ENCODE measurements around the gene PPFIBP2. TPM values are rescaled to one million over a fixed set of nuclear protein-coding genes. Genes with fewer than 3 reads are reported as not detected.
"Not testable (repeated sequence)": the region's sequence is repeated elsewhere in the genome, so short reads cannot be mapped to it uniquely, and the experiment has no call there.

PPFIBP2 gene
- total RNA-seq, 4 donors from 2014 or later, result 64.3 to 91.9 (median 71.6) TPM

DNA sequence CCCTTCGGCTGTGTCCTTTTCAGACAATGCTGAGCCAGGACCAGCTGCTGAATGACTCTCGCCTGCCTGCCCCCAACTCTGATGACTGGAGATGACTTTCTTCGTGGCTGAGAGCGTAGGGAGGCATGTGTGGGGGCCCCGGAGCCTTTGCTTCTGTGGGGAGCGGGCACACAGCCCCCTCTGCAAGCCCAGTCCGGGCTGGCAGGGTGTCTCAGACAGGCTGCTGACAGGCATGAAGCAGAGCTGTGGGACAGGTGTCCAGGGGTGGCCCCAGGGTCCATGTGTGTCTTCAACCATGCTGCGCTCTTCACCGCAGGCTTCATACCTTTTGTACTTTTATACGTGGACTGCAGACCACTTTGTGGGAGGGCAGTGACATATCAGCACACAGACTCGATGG lies 142.9 kb downstream of the PPFIBP2 start:
- intact Hi-C loops (cut with DNase I), result no loop called here
- no peak for DNase-seq
- no peak for TF ChIP-seq POLR2A (IDR thresholded peaks at IDR 0.05)
- TF ChIP-seq, protein P1, sequence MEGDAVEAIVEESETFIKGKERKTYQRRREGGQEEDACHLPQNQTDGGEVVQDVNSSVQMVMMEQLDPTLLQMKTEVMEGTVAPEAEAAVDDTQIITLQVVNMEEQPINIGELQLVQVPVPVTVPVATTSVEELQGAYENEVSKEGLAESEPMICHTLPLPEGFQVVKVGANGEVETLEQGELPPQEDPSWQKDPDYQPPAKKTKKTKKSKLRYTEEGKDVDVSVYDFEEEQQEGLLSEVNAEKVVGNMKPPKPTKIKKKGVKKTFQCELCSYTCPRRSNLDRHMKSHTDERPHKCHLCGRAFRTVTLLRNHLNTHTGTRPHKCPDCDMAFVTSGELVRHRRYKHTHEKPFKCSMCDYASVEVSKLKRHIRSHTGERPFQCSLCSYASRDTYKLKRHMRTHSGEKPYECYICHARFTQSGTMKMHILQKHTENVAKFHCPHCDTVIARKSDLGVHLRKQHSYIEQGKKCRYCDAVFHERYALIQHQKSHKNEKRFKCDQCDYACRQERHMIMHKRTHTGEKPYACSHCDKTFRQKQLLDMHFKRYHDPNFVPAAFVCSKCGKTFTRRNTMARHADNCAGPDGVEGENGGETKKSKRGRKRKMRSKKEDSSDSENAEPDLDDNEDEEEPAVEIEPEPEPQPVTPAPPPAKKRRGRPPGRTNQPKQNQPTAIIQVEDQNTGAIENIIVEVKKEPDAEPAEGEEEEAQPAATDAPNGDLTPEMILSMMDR (IDR thresholded peaks at IDR 0.05), result no peak
- no peaks in the 10 kb centered on the region for H3K9me3 ChIP-seq
- peak overlapping the region in 1 of 3 donors; percentile 23 for H3K27ac ChIP-seq
- peaks cover 39 to 43% of the 10 kb centered on the region in 2 donors for H3K36me3 ChIP-seq
- H3K4me1 ChIP-seq, result no peaks in the 10 kb centered on the region
- no peak overlapping the region for H3K4me3 ChIP-seq (replicated peaks in 1 of 3)
- 89 to 93% methylated on average over 11 of the region's 11 CpGs for WGBS, 2 donors
- no peaks in the 10 kb centered on the region for H3K27me3 ChIP-seq

DNA sequence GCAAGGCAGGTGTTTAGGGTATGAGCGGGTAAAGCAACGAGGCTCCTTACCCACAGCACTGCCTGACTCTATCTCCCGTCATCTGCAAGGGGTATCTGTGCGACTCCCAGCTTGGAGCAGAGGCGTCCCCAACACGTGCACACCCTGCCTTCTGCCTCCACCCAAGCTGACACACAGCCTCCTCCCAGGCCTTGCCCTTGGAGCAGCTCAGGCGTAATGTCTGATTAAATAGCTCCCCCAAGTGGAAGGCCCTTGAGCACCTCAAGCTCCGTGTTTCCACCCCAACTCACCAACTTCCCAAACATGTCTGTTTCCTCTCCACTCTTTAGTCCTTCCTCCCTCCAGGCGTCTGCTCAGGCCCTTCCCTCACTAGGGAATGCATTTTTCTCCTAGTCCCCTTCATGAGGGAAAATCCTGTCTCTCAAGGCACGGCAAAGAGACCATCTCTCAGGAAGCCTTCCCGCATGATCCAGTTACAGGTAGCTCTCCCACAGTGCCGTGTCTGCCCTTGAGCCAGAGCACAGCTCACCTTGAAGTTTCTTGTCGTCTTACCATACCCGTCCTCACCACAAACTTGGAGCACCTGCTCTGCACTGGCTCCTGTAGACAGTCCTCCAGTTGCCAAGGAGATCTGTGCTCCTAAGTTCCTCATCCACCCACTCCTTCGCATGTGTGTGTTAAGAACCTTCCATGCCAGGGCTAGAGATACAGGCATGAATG lies 143.7 kb downstream of the PPFIBP2 start:
- Histone ChIP-seq H3K36me3 (peaks cover 32 to 35% of the 10 kb centered on the region in 2 donors), H3K4me1 (no peaks in the 10 kb centered on the region), H3K27me3 (no peaks in the 10 kb centered on the region), H3K27ac (no peak overlapping the region), H3K9me3 (no peaks in the 10 kb centered on the region), H3K4me3 (replicated peaks in 1 of 3) (no peak overlapping the region)
- intact Hi-C loops (cut with DNase I), result no loop called here
- WGBS, 2 donors, result 71 to 75% methylated on average over 15 of the region's 15 CpGs
- TF ChIP-seq POLR2A (IDR thresholded peaks at IDR 0.05), result no peak
- TF ChIP-seq, protein P1 (IDR thresholded peaks at IDR 0.05), result peak in 4 of 6 experiments; percentile 37 to 58 (median 54)
- DNase-seq, result peak; percentile 51 to 57

DNA sequence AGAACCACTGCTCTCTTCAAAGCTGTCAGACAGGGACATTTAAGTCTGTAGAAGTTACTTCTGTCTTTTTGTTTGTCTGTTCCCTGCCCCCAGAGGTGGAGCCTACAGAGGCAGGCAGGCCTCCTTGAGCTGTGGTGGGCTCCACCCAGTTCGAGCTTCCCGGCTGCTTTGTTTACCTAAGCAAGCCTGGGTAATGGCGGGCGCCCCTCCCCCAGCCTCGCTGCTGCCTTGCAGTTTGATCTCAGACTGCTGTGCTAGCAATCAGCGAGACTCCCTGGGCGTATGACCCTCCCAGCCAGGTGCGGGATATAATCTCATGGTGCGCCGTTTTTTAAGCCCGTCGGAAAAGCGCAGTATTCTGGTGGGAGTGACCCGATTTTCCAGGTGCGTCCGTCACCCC lies 149.7 kb downstream of the PPFIBP2 start:
- DNase-seq; H3K4me3 ChIP-seq (replicated peaks in 1 of 3); H3K9me3 ChIP-seq; H3K4me1 ChIP-seq; H3K27me3 ChIP-seq; intact Hi-C loops (cut with DNase I); H3K27ac ChIP-seq; H3K36me3 ChIP-seq: not testable (repeated sequence)
- WGBS, 2 donors, result 80 to 87% methylated on average over 11 to 15 of the region's 16 CpGs

DNA sequence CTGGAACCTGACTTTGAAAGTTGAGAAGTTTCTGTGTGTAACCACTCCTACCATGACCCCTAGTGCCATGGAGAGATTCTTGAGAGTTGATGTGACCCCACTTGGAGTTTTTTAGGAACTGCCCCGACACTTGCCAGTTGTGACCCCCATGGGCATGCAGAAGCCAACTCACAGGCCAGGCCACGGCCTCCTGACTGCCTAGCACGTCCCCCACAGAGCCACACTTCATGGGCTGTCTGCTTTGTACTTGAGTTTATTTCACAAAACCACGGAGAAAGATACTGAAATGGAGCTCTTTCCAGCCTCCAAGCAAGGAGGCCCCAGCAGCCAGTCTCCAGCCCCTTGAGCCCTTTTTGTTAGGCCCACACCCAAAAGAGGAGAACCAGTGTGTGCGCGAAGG lies 151.1 kb downstream of the PPFIBP2 start:
- Histone ChIP-seq H3K4me3 (replicated peaks in 1 of 3) (no peak overlapping the region), H3K36me3 (peaks cover 0 to 5% of the 10 kb centered on the region in 2 donors), H3K4me1 (peaks cover 6% of the 10 kb centered on the region in 2 donors), H3K9me3 (no peaks in the 10 kb centered on the region), H3K27ac (peak overlapping the region in 1 of 3 donors; percentile 61), H3K27me3 (no peaks in the 10 kb centered on the region)
- DNase-seq, result no peak
- 74 to 76% methylated on average over 5 to 6 of the region's 6 CpGs for WGBS, 2 donors
- intact Hi-C loops (cut with DNase I), result loop anchor here (5.0 kb wide), 1 partner anchor 93 kb away; no protein-coding TSS in a partner anchor
- no peak for TF ChIP-seq POLR2A (IDR thresholded peaks at IDR 0.05)
- TF ChIP-seq, protein P1 (IDR thresholded peaks at IDR 0.05), result no peak

DNA sequence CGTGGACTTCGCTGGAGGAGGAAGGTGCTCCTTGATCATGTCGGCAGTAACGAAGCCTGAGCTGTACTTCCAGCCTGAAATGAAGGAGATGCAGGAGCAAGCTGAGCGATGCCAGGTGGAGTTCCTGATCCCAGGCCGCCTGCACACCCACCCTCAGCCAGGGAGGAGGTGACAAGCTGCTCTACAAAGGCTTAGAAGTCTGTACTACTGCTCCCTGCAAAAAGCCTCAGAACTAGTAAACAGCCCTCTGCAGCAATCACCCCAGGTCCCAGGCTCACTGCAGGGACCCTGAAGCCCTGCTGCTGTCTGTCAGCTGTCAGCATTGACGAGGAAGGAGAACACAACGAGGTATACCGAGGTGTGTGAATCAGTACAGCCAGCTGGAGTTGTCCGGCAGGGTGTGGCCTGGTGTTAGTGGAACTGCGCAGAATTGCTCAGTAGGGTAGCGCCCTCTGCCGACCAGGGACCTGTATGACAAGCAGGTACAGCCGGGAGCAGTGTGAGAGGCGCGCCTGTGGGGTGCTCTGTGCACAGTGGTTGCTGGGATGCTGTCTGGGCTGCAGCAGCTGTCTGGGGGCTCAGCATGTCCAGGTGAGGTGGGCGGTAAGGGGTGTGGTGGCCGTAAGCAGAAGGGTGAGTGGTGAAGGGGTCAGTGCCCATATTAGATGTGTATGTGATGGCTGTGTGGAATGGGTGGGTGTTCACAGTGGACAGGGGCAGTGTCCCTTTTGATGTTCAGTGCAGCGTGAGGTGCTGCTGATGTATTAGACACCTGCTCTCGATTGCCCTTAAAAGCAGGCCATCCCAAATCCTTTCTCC lies 151.9 kb downstream of the PPFIBP2 start:
- peaks cover 0 to 5% of the 10 kb centered on the region in 2 donors for H3K36me3 ChIP-seq
- peaks cover 6% of the 10 kb centered on the region in 2 donors for H3K4me1 ChIP-seq
- H3K27me3 ChIP-seq, result no peaks in the 10 kb centered on the region
- WGBS, 2 donors, result 56 to 57% methylated on average over 19 to 20 of the region's 20 CpGs
- no peaks in the 10 kb centered on the region for H3K9me3 ChIP-seq
- TF ChIP-seq, protein P1 (IDR thresholded peaks at IDR 0.05), result peak; percentile 68 to 94 (median 84)
- TF ChIP-seq POLR2A (IDR thresholded peaks at IDR 0.05), result no peak
- intact Hi-C loops (cut with DNase I), result loop anchor here (5.0 kb wide), 1 partner anchor 93 kb away; no protein-coding TSS in a partner anchor
- peak; percentile 84 to 87 for DNase-seq
- no peak overlapping the region for H3K4me3 ChIP-seq (replicated peaks in 1 of 3)
- H3K27ac ChIP-seq, result peak overlapping the region in 1 of 3 donors; percentile 61

Measured in thyroid gland (tissue), 4 donors.